Activated gamma-delta T cell treated with anti-CD3 and anti-CD28 coated beads, Interleukin-2, amount 50 U/mL, for 16 hours (primary cell): ENCODE data around the gene ZNF227.
"Not testable (repeated sequence)": the region's sequence is repeated elsewhere in the genome, so short reads cannot be mapped to it uniquely, and the experiment has no call there.

ENCODE experiments used
- DNase-seq: peaks from one replicate; pipeline ENCODE4 v3.0.0-alpha.2; 2020; ENCODE audit warnings: low read depth

ZNF227 gene

DNA sequence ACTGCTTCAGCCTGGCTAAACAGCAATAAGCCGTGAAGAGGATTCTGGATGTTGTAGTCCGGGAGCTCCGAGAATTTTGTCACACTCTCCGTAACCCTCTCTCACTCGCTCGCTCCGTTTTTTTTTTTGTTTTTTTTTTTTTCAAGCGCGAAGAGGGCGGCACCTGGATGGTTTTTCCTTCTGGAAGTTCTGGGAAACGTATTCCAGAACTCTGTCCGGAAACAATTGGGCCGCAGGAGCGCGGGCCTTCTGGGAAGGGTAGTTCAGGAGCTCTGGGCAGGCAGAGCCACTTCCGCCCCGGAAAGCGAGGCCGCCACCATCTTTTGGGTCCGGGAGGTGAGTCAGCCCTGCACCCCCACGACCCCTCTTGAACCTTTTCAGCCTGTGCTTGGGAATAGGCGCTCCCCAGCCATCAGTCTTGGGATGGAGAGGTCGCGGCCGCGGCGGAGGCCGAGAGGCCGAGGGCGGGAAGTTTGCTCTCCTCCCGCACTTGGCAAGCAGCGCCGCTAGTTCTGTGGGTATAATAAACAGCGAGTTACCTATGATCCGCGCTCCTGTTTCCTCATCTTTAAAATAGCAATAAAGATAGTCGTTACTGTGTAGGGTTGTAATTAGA, at the start of gene ZNF227:
TSS of gene ZNF227 (plus strand) at position 283 of the 616 bp plus-strand sequence. CDS start 5,261 bp downstream, outside the sequence.
- peak; percentile 69 for DNase-seq

GRCh38 chr19:44163789-44164188, 48.5 kb upstream of the ZNF227 start:
- DNase-seq: no peak

- DNase-seq: no peak
These were observed 48.0 kb upstream of the ZNF227 start for GRCh38 chr19:44164327-44164672.

GRCh38 chr19:44164673-44165512, 47.4 kb upstream of the ZNF227 start, which contains the start of gene ZNF226:
Gene ZNF226, plus strand, starts transcription at chr19:44165100. Its CDS starts 4,981 bp downstream, at chr19:44170081.
- DNase-seq: peak; percentile 76

DNA sequence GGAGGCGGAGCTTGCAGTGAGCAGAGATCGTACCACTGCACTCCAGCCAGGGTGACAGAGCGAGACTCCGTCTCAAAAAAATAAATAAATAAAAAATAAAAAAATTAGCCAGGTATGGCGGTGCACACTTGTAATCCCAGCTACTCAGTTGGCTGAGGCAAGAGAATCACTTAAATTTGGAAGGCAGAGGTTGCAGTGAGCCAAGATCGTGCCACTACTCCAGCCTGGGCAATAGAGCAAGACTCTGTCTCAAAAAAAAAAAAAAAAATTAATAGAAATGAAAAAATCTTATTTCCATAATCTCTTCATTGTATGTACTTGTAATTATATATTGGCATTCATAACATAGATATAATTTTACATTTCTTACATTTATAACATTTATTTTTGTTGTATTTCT, 41.7 kb upstream of the ZNF227 start:
- DNase-seq: not testable (repeated sequence)

DNA sequence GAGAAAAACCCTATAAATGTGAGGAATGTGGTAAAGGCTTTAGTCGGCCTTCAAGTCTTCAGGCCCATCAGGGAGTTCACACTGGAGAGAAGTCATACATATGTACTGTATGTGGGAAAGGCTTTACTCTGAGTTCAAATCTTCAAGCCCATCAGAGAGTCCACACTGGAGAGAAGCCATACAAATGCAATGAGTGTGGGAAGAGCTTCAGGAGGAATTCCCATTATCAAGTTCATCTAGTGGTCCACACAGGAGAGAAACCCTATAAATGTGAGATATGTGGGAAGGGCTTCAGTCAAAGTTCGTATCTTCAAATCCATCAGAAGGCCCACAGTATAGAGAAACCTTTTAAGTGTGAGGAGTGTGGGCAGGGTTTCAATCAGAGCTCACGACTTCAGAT, 35.7 kb upstream of the ZNF227 start:
- no peak for DNase-seq

- no peak for DNase-seq
These were observed 31.4 kb upstream of the ZNF227 start for GRCh38 chr19:44180968-44181367.

DNA sequence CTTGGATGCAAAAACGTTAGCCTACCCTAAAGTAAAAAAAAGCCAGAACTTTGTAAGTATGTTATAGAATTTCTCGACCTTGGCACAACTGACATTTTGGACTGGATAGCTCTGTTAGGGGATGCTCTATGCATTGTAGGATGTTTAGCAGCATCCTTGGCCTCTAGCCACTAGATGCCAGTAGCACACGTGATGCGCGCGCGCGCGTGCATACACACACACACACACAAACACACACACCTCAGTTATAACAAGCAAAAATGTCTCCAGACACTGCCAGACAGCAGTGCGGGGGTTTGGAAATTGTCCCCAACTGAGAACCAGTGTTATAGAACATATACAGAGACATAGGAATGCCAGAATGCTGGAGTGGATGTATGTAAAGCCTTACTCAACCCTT, 30.2 kb upstream of the ZNF227 start:
- no peak for DNase-seq

DNA sequence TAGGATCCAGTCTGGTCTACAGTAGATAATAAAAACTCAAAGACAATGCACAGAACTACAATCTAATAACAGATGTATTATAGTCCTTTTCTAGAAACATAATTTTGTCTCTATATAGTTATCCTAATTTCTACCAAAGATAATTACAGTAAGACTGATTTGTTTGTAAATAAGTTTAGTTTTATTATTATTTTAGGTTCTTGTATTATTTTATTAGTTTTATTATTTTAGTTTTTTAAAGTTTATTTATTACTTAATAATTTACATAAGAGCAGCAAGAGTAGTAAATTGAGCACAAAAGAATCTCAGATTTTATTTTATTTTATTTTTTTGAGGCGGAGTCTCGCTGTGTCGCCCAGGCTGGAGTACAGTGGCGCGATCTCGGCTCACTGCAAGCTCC, 22.3 kb upstream of the ZNF227 start:
- no peak for DNase-seq

DNA sequence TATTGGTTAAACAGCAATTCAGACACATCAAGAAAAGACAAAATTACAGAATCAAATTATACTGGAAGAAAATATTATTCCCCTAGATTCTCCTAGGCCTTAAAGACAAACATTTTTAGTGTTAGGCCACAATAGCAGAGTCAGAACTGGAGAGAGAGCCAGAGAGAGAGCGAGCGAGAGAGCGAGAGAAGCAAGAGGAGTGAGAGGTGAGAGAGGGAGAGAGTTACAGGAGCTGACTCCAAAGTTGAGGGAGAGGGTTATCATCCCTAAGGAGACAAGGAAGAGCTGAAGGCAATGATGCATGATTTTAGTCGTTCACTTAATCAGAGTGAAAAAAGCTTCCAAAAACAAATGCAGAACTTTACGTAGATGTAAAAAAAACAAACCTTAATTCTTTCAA, 20.2 kb upstream of the ZNF227 start:
- DNase-seq: no peak

DNA sequence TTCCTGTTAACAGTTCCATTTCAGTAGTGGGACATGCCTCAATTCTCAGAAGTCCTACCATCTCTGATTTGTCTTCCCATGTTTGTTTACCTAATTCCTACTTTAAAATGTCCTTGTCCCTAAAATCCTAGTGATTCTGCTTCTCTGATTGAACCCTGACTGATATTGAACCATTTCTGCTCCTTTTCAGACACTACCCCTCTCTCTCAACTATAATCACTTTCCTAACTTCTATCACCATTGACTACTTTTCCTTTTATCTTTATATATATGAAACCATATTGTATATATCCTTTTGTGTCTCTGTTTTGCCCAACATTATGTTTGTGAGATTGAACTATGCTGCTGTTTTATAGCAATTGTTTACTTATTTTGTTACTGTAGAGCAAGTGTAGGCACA, 15.6 kb upstream of the ZNF227 start:
- no peak for DNase-seq

GRCh38 chr19:44202470-44202869, 9.9 kb upstream of the ZNF227 start:
- DNase-seq: no peak

DNA sequence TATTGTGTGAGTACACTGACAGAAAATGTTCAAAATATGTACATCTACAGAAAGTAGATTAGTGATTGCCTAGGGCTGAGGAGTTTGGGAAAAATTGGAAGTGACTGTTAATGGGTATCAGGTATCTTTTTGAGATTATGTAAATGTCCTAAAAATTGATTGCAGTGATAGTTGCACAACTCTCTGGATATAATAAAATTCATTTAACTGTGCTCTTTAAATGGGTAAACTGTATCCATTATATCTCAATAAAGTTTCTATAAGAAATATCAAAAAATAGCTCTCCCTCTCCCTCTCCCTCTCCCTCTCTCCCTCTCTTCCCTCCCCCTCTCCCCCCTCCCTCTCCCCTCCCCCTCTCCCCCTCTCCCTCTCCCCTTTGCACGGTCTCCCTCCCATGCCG, 9.4 kb upstream of the ZNF227 start:
- DNase-seq: no peak

DNA sequence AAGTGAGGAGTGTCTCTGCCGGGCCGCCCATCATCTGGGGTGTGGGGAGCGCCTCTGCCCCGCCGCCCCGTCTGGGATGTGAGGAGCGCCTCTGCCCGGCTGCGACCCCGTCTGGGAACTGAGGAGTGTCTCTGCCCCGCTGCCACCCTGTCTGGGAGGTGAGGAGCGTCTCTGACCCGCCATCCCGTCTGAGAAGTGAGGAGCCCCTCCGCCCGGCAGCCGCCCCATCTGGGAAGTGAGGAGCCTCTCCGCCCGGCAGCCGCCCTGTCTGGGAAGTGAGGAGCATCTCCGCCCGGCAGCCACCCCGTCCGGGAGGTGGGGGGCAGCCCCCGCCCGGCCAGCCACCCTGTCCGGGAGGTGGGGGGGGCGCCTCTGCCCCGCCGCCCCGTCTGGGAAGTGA, 8.5 kb upstream of the ZNF227 start:
- not testable (repeated sequence) for DNase-seq

GRCh38 chr19:44204772-44205171, 7.6 kb upstream of the ZNF227 start:
- no peak for DNase-seq

DNA sequence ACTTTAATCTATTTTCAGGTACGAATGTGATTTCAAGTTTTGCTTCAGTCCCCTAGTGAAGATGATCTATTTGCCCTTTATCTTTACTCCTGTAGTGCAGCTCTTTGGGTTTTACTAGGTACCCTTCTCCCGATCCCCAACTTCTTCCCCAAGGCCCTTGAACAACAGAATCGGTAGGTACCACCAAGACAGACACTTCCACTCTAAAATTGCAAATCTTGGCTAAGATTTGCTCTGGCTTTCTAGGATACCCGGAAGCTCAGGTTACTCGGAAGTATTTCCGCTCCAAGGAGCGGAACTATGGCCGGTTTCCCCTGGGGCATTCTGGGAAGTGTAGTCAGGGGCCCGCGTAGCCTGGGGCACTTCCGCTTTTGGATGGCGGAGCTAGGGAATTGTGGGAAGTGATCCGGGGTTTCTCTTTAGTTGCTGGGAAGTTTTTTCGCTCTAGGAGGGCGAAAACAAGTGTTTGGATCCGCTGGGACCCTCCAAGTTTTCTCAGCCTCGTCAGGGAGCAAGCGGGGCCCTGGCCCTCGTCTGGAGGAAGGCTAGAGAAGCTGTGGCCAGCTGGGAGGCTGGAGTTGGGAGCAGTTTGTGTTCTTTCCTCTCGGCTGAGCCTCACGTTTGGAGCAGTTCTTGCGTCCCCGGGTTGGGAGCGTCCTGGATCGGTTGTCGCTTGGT, 5.1 kb upstream of the ZNF227 start:
- peak; percentile 66 for DNase-seq

- DNase-seq: no peak
These were observed 574 bp downstream of the ZNF227 start for GRCh38 chr19:44212866-44213346.

DNA sequence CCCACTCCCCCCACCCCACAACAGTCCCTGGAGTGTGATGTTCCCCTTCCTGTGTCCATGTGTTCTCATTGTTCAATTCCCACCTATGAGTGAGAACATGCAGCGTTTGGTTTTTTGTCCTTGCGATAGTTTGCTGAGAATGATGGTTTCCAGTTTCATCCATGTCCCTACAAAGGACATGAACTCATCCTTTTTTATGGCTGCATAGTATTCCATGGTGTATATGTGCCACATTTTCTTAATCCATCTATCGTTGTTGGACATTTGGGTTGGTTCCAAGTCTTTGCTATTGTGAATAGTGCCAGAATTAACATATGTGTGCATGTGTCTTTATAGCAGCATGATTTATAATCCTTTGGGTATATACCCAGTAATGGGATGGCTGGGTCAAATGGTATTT, 7.6 kb downstream of the ZNF227 start:
- not testable (repeated sequence) for DNase-seq

DNA sequence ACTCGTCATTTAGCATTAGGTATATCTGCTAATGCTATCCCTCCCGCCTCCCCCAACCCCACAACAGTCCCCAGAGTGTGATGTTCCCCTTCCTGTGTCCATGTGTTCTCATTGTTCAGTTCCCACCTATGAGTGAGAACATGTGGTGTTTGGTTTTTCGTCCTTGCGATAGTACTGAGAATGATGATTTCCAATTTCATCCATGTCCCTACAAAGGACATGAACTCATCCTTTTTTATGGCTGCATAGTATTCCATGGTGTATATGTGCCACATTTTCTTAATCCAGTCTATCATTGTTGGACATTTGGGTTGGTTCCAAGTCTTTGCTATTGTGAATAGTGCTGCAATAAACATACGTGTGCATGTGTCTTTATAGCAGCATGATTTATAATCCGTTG, 8.4 kb downstream of the ZNF227 start:
- not testable (repeated sequence) for DNase-seq

DNA sequence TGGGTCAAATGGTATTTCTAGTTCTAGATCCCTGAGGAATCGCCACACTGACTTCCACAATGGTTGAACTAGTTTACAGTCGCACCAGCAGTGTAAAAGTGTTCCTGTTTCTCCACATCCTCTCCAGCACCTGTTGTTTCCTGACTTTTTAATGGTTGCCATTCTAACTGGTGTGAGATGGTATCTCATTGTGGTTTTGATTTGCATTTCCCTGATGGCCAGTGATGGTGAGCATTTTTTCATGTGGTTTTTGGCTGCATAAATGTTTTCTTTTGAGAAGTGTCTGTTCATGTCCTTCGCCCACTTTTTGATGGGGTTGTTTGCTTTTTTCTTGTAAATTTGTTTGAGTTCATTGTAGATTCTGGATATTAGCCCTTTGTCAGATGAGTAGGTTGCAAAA, 9.0 kb downstream of the ZNF227 start:
- DNase-seq: not testable (repeated sequence)

GRCh38 chr19:44228318-44228717, 16.0 kb downstream of the ZNF227 start:
- no peak for DNase-seq

- DNase-seq: no peak
These were observed 20.5 kb downstream of the ZNF227 start for GRCh38 chr19:44232867-44233266.

GRCh38 chr19:44236384-44236783, 24.1 kb downstream of the ZNF227 start:
- no peak for DNase-seq
